ENCODE results near the gene ITSN1.

The ITSN1 gene

DNA sequence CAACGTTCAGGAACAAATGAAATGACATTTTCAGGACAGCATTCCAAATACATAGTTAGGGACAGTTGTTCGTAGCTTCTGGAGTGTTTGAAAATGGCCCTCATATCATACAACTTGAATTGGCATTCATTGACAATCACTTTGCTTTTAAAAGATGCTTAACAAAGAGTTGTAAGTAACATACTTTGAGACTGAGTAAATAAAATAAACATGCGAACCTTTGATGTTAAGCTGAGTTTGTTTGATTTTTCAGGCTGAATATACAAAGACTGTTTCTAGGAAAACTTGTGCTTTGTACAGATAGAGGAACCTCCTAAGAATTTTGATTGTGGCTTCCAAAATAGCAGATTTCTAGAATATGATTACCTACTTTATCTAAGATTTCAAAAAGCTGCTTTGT, 45.3 kb downstream of the ITSN1 start:
- DNase-seq (ENCODE audit: low read depth) = no peak
- TF ChIP-seq, protein P1, sequence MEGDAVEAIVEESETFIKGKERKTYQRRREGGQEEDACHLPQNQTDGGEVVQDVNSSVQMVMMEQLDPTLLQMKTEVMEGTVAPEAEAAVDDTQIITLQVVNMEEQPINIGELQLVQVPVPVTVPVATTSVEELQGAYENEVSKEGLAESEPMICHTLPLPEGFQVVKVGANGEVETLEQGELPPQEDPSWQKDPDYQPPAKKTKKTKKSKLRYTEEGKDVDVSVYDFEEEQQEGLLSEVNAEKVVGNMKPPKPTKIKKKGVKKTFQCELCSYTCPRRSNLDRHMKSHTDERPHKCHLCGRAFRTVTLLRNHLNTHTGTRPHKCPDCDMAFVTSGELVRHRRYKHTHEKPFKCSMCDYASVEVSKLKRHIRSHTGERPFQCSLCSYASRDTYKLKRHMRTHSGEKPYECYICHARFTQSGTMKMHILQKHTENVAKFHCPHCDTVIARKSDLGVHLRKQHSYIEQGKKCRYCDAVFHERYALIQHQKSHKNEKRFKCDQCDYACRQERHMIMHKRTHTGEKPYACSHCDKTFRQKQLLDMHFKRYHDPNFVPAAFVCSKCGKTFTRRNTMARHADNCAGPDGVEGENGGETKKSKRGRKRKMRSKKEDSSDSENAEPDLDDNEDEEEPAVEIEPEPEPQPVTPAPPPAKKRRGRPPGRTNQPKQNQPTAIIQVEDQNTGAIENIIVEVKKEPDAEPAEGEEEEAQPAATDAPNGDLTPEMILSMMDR (IDR thresholded peaks at IDR 0.05; ENCODE audit: control insufficient read depth, extremely low read depth, insufficient read depth) = no peak
- H3K4me3 ChIP-seq (ENCODE audit: low read depth, low read length) = no peak overlapping the region

DNA sequence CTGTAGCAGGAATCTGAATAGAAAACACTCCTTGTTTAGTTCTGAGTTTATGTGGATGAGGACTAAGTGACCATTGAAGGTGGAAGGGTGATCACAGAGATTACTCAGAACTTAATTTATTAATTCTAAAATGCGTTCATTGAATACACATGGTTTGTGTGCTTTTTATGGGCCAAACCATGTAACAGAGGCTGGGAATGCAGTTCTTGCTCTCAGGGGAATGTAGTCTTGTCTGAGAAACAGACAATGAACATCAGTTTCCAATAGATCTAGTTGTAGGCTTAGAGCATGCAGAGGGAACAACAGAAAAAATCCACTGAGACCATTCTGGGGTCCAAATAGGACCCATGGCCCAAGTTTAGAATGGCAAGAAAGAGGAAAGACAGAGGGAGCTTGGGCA, 46.1 kb downstream of the ITSN1 start:
- DNase-seq (ENCODE audit: low read depth) = no peak
- no peak overlapping the region for H3K4me3 ChIP-seq (ENCODE audit: low read depth, low read length)
- TF ChIP-seq, protein P1 (IDR thresholded peaks at IDR 0.05; ENCODE audit: control insufficient read depth, extremely low read depth, insufficient read depth) = no peak

DNA sequence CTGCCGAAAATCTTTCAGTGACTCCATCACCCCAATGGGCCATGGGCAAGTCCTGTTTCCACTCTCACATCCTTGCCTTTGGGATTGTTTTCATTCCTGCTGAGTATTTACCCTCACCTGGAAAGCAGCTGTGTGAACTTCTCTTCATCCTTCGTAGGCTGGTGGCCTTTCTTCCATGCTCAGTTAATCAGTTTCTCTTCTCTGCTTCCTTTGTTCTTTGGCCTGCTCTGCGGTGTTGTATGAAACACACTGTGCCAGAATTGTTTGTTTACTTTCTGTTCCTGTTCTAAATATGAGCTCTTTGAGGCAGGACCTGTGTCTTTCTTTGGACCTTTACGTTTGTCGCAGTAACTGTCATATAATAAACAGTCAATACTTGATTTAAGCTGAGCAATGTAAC, 48.6 kb downstream of the ITSN1 start:
- TF ChIP-seq, protein P1 (IDR thresholded peaks at IDR 0.05; ENCODE audit: control insufficient read depth, extremely low read depth, insufficient read depth) = no peak
- no peak overlapping the region for H3K4me3 ChIP-seq (ENCODE audit: low read depth, low read length)
- DNase-seq (ENCODE audit: low read depth) = no peak

DNA sequence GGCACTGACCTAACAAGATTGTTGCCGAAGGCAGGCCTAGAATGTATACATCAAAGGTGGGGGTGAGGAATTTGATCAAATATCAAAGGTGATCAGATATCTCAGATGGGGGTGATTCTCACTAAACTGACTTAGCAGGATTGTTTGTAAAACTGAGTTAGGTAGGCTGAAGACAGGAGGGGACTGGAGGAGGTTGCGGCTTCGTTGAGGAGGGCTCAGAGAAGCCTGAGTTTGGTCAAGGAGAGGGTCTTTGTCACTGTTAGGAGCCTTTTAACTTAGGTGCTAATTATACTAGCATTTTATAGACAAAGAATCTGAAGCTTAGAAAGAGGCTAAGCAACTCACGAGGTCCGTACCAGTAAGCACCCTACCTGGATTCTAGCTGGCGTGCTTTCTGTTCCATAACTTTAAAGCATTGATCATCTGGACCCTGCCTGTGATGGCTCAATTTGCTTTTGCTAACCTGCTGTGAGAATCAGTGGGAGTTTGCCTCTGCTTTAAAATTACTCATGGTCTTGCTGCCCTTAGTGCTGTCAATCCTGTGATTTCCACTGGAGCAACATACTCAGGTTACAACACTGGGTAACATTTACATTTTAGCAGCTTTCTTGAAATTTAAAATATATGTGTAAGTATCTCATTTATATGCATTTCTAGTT, 49.8 kb downstream of the ITSN1 start:
- no peak overlapping the region for H3K4me3 ChIP-seq (ENCODE audit: low read depth, low read length)
- DNase-seq (ENCODE audit: low read depth) = no peak
- TF ChIP-seq, protein P1 (IDR thresholded peaks at IDR 0.05; ENCODE audit: control insufficient read depth, extremely low read depth, insufficient read depth) = no peak

DNA sequence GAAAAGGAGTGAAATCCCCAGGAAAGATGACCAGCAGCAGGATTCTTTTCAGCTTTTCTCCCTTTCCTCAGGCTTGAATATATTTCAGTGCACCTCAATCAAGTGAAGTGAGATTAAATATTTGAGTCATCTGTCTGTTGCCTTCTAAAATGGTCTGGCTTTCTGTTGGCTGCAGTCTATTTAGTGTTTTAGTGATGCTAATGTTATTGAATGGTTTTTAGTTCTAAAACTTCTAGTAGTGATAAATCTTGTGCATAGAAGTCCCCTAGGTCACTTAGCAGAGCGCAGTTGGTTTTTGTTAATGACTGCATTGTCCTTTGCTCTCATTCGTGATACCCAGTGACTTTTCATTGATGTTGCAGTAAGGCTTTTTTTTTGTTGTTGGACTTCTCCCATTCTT, 53.5 kb downstream of the ITSN1 start:
- TF ChIP-seq, protein P1 (IDR thresholded peaks at IDR 0.05; ENCODE audit: control insufficient read depth, extremely low read depth, insufficient read depth) = no peak
- H3K4me3 ChIP-seq (ENCODE audit: low read depth, low read length) = no peak overlapping the region
- DNase-seq (ENCODE audit: low read depth) = no peak

DNA sequence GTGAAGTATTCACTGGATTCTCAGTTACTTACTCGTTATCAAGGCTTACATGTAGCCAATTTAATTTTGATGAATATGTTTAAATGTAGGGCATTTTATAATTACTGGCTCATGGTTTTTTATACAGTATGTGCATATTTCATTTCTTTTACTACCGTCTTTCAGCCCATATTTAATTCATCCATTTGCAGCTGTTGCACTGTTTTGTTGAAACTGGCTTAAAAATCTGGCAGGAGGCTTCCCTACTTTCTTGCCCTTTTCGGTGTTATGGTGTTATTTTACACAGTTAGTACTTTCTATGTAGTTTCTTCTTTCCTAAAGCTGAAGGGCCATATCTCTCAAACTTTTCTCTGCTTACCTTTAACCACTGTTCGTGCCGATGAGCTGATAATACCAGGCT, 54.2 kb downstream of the ITSN1 start:
- DNase-seq (ENCODE audit: low read depth) = no peak
- TF ChIP-seq, protein P1 (IDR thresholded peaks at IDR 0.05; ENCODE audit: control insufficient read depth, extremely low read depth, insufficient read depth) = no peak
- H3K4me3 ChIP-seq (ENCODE audit: low read depth, low read length) = no peak overlapping the region

Measured in LNCaP clone FGC (cell line).